Chondrocyte (in vitro differentiated cells): ENCODE measurements around the gene ALG1. TPM values are rescaled to one million over a fixed set of nuclear protein-coding genes. Genes with fewer than 3 reads are reported as not detected.
"Not testable (repeated sequence)": the region's sequence is repeated elsewhere in the genome, so short reads cannot be mapped to it uniquely, and the experiment has no call there.

Experiments used
- DNase-seq: peaks from one replicate; pipeline ENCODE4 v3.0.0; 2021; ENCODE audit warnings: mixed read lengths, low spot score
- H3K27ac Mint-ChIP-seq: one replicate; pipeline ENCODE4 v1.8.0; 2021; ENCODE audit warnings: mild to moderate bottlenecking, moderate library complexity, mixed read lengths; ENCODE audit not compliant: unreplicated experiment
- H3K27me3 Mint-ChIP-seq: 2 replicates; pipeline ENCODE4 v1.8.0; 2021; ENCODE audit warnings: low read depth, mixed read lengths
- H3K36me3 Mint-ChIP-seq: 2 replicates; pipeline ENCODE4 v1.8.0; 2021; ENCODE audit warnings: low read depth, mixed read lengths
- H3K4me1 Mint-ChIP-seq: 2 replicates; pipeline ENCODE4 v1.8.0; 2021; ENCODE audit warnings: low read depth, mild to moderate bottlenecking, mixed read lengths
- H3K4me3 Mint-ChIP-seq: one replicate; pipeline ENCODE4 v1.8.0; 2021; ENCODE audit warnings: mild to moderate bottlenecking, moderate library complexity, mixed read lengths; ENCODE audit not compliant: unreplicated experiment
- H3K9me3 Mint-ChIP-seq: 2 replicates; pipeline ENCODE4 v1.8.0; 2021; ENCODE audit warnings: low read depth, mixed read lengths
- CTCF ChIP-seq: fragments of 200-600 bp; sonication (generic); IDR thresholded peaks from 2 replicates; pipeline ENCODE4 v1.5.0; 2021; ENCODE audit warnings: antibody characterized with exemption, mild to moderate bottlenecking, moderate library complexity
- total RNA-seq: library from RNA; stranded (reverse); gene quantifications from 3 replicates; pipeline ENCODE4 v1.2.1, GENCODE V29; 2021

The ALG1 gene
- total RNA-seq, 1 donor from 2014 or later, result 32.2 TPM

GRCh38 chr16:5084802-5085201, 13.2 kb downstream of the ALG1 start:
- H3K9me3 Mint-ChIP-seq, H3K27me3 Mint-ChIP-seq, H3K4me3 Mint-ChIP-seq, H3K27ac Mint-ChIP-seq, H3K4me1 Mint-ChIP-seq, DNase-seq: not testable (repeated sequence)
- peak; percentile 79 for TF ChIP-seq CTCF
- peaks cover 12% of the 10 kb centered on the region for H3K36me3 Mint-ChIP-seq

GRCh38 chr16:5085716-5086115, 14.1 kb downstream of the ALG1 start:
- not testable (repeated sequence) for H3K27ac Mint-ChIP-seq, DNase-seq, H3K9me3 Mint-ChIP-seq, H3K4me3 Mint-ChIP-seq, H3K4me1 Mint-ChIP-seq, H3K27me3 Mint-ChIP-seq
- H3K36me3 Mint-ChIP-seq, result peaks cover 13% of the 10 kb centered on the region

- not testable (repeated sequence) for H3K9me3 Mint-ChIP-seq, H3K27ac Mint-ChIP-seq, H3K4me3 Mint-ChIP-seq, H3K4me1 Mint-ChIP-seq, DNase-seq, H3K27me3 Mint-ChIP-seq
- peaks cover 11% of the 10 kb centered on the region for H3K36me3 Mint-ChIP-seq
Measured at GRCh38 chr16:5088086-5088790, 16.6 kb downstream of the ALG1 start.

GRCh38 chr16:5088936-5089335, 17.3 kb downstream of the ALG1 start:
- not testable (repeated sequence) for H3K36me3 Mint-ChIP-seq, DNase-seq, H3K27ac Mint-ChIP-seq, H3K4me3 Mint-ChIP-seq, H3K9me3 Mint-ChIP-seq, H3K27me3 Mint-ChIP-seq, H3K4me1 Mint-ChIP-seq

GRCh38 chr16:5089911-5090555, 18.4 kb downstream of the ALG1 start:
- DNase-seq, result peak; percentile 81
- H3K4me1 Mint-ChIP-seq, H3K9me3 Mint-ChIP-seq, H3K4me3 Mint-ChIP-seq, H3K36me3 Mint-ChIP-seq, H3K27me3 Mint-ChIP-seq, H3K27ac Mint-ChIP-seq: not testable (repeated sequence)

GRCh38 chr16:5090592-5090991, 18.9 kb downstream of the ALG1 start:
- not testable (repeated sequence) for H3K9me3 Mint-ChIP-seq, H3K27ac Mint-ChIP-seq, H3K27me3 Mint-ChIP-seq, DNase-seq, H3K4me3 Mint-ChIP-seq, H3K36me3 Mint-ChIP-seq, H3K4me1 Mint-ChIP-seq

GRCh38 chr16:5093081-5093480, 21.4 kb downstream of the ALG1 start:
- H3K4me3 Mint-ChIP-seq, H3K36me3 Mint-ChIP-seq, H3K27ac Mint-ChIP-seq, H3K27me3 Mint-ChIP-seq, DNase-seq, H3K9me3 Mint-ChIP-seq: not testable (repeated sequence)
- peaks cover 17% of the 10 kb centered on the region for H3K4me1 Mint-ChIP-seq

- DNase-seq, H3K27me3 Mint-ChIP-seq, H3K4me3 Mint-ChIP-seq, H3K36me3 Mint-ChIP-seq, H3K27ac Mint-ChIP-seq, H3K9me3 Mint-ChIP-seq: not testable (repeated sequence)
- H3K4me1 Mint-ChIP-seq, result peaks cover 19% of the 10 kb centered on the region
Measured at GRCh38 chr16:5093746-5094145, 22.1 kb downstream of the ALG1 start.

GRCh38 chr16:5095145-5095830, 23.6 kb downstream of the ALG1 start:
- H3K9me3 Mint-ChIP-seq, H3K27me3 Mint-ChIP-seq, H3K27ac Mint-ChIP-seq, H3K36me3 Mint-ChIP-seq, H3K4me3 Mint-ChIP-seq, DNase-seq: not testable (repeated sequence)
- peaks cover 21% of the 10 kb centered on the region for H3K4me1 Mint-ChIP-seq

- DNase-seq, H3K27me3 Mint-ChIP-seq, H3K36me3 Mint-ChIP-seq, H3K9me3 Mint-ChIP-seq: not testable (repeated sequence)
- H3K27ac Mint-ChIP-seq, result peak overlapping the region; percentile 86
- peak overlapping the region; percentile 79 for H3K4me3 Mint-ChIP-seq
- H3K4me1 Mint-ChIP-seq, result peaks cover 21% of the 10 kb centered on the region
Measured at GRCh38 chr16:5096437-5097060, 24.9 kb downstream of the ALG1 start.

GRCh38 chr16:5097061-5097469, 25.4 kb downstream of the ALG1 start:
- peaks cover 20% of the 10 kb centered on the region for H3K4me1 Mint-ChIP-seq
- H3K4me3 Mint-ChIP-seq, result peak overlapping the region; percentile 79
- H3K36me3 Mint-ChIP-seq, H3K9me3 Mint-ChIP-seq, H3K27me3 Mint-ChIP-seq, DNase-seq: not testable (repeated sequence)
- H3K27ac Mint-ChIP-seq, result peak overlapping the region; percentile 86
